MV-4-11 (cell line): ENCODE data around the gene MRPL49.

Experiments
- DNase-seq: peaks from one replicate; lab custom pipeline; 2025; lab: John Stamatoyannopoulos, UW

Gene MRPL49

GRCh38 chr11:65121865-65122696 lies at the start of gene MRPL49, which contains the start of gene FAU:
MRPL49 (plus strand) TSS chr11:65122321; CDS start chr11:65122347, 26 bp downstream.
FAU (minus strand) TSS chr11:65122134; CDS start chr11:65121813, 321 bp downstream.
- peak; percentile 98 for DNase-seq

- no peak for DNase-seq
These were observed 49.5 kb upstream of the MRPL49 start for GRCh38 chr11:65072631-65072966.

GRCh38 chr11:65077451-65077850 lies 44.7 kb upstream of the MRPL49 start:
- DNase-seq = no peak

- peak; percentile 27 for DNase-seq
These were observed 44.0 kb upstream of the MRPL49 start for GRCh38 chr11:65078151-65078550.

- no peak for DNase-seq
These were observed 43.3 kb upstream of the MRPL49 start for GRCh38 chr11:65078786-65079342.

GRCh38 chr11:65083134-65083833 lies 38.8 kb upstream of the MRPL49 start:
- no peak for DNase-seq

GRCh38 chr11:65083834-65084597 lies 38.1 kb upstream of the MRPL49 start, which contains the start of the genes CDCA5 and ZFPL1:
CDCA5 (minus strand) TSS chr11:65084040; CDS start chr11:65083978, 62 bp downstream.
ZFPL1 (plus strand) TSS chr11:65084222; CDS start chr11:65084699, 477 bp downstream.
- DNase-seq = peak; percentile 92

GRCh38 chr11:65084598-65085375 lies 37.3 kb upstream of the MRPL49 start:
- no peak for DNase-seq

GRCh38 chr11:65085446-65085845 lies 36.7 kb upstream of the MRPL49 start:
- DNase-seq = peak; percentile 7

GRCh38 chr11:65086809-65087208 lies 35.3 kb upstream of the MRPL49 start:
- DNase-seq = no peak

- DNase-seq = no peak
These were observed 34.9 kb upstream of the MRPL49 start for GRCh38 chr11:65087216-65087615.

GRCh38 chr11:65087827-65088226 lies 34.3 kb upstream of the MRPL49 start:
- DNase-seq = no peak

GRCh38 chr11:65089621-65090020 lies 32.5 kb upstream of the MRPL49 start:
- no peak for DNase-seq

- DNase-seq = no peak
These were observed 31.5 kb upstream of the MRPL49 start for GRCh38 chr11:65090628-65091027.

GRCh38 chr11:65095427-65095826 lies 26.7 kb upstream of the MRPL49 start:
- DNase-seq = no peak

- peak; percentile 83 for DNase-seq
These were observed 25.9 kb upstream of the MRPL49 start, which contains the start of gene VPS51 for GRCh38 chr11:65095974-65096806. VPS51 (plus strand) TSS chr11:65096214; CDS start chr11:65096251, 37 bp downstream.

GRCh38 chr11:65096926-65097325 lies 25.2 kb upstream of the MRPL49 start:
- no peak for DNase-seq

GRCh38 chr11:65100674-65101350 lies 21.3 kb upstream of the MRPL49 start:
- no peak for DNase-seq
